Osteocyte (in vitro differentiated cells): Measurements from ENCODE around the gene PARS2. TPM values are rescaled to one million over a fixed set of nuclear protein-coding genes. Genes with fewer than 3 reads are reported as not detected.
"Not testable (repeated sequence)": the region's sequence is repeated elsewhere in the genome, so short reads cannot be mapped to it uniquely, and the experiment has no call there.

Experiments used
- DNase-seq: peaks from one replicate; pipeline ENCODE4 v3.0.0; 2021; ENCODE audit warnings: mixed read lengths; ENCODE audit not compliant: unreplicated experiment; ENCODE audit errors: extremely low spot score
- H3K27ac Mint-ChIP-seq: one replicate; pipeline ENCODE4 v1.8.0; 2021; ENCODE audit warnings: mild to moderate bottlenecking, mixed read lengths; ENCODE audit not compliant: unreplicated experiment
- H3K27me3 Mint-ChIP-seq: one replicate; pipeline ENCODE4 v1.8.0; 2021; ENCODE audit warnings: mixed read lengths; ENCODE audit not compliant: unreplicated experiment
- H3K36me3 Mint-ChIP-seq: one replicate; pipeline ENCODE4 v1.8.0; 2021; ENCODE audit warnings: mixed read lengths; ENCODE audit not compliant: unreplicated experiment
- H3K4me1 Mint-ChIP-seq: one replicate; pipeline ENCODE4 v1.8.0; 2021; ENCODE audit warnings: mixed read lengths; ENCODE audit not compliant: unreplicated experiment
- H3K4me3 Mint-ChIP-seq: one replicate; pipeline ENCODE4 v1.8.0; 2021; ENCODE audit warnings: mild to moderate bottlenecking, moderate library complexity, mixed read lengths; ENCODE audit not compliant: unreplicated experiment
- H3K9me3 Mint-ChIP-seq: one replicate; pipeline ENCODE4 v1.8.0; 2021; ENCODE audit warnings: mixed read lengths; ENCODE audit not compliant: unreplicated experiment
- CTCF ChIP-seq: fragments of 200-600 bp; sonication (generic); IDR thresholded peaks from 2 replicates; pipeline ENCODE4 v1.5.0; 2021; ENCODE audit warnings: antibody characterized with exemption, mild to moderate bottlenecking, moderate library complexity
- total RNA-seq: library from RNA; stranded (reverse); gene quantifications from 2 replicates; pipeline ENCODE4 v1.2.1, GENCODE V29; 2021

Gene PARS2
- total RNA-seq, 1 donor from 2014 or later, result 4.4 TPM

DNA sequence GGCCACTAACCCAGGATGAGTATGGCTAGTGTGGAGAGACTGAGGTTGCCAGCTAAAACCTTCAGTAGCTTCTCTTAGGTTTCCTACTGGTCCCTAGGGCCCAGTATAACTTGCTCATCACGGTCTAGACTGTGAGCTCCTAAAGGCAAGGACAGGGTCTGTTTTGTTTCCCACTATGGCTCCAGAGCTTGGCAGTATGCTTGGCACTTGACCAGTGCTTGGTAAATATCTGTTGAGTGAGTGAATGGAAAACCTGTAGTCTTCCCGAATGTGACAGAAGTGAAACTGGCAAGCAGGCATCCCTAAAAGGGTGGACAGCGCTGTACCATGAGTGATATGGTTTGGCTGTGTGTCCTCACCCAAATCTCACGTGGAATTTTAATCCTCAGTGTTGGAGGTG, 13.1 kb upstream of the PARS2 start:
- DNase-seq, result no peak
- Mint-ChIP-seq H3K36me3 (no peaks in the 10 kb centered on the region), H3K27me3 (peaks cover 16% of the 10 kb centered on the region), H3K9me3 (no peaks in the 10 kb centered on the region), H3K4me3 (no peak overlapping the region), H3K27ac (no peak overlapping the region), H3K4me1 (no peaks in the 10 kb centered on the region)
- TF ChIP-seq CTCF, result no peak

GRCh38 chr1:54777011-54777410, 12.7 kb upstream of the PARS2 start:
- no peak overlapping the region for H3K4me3 Mint-ChIP-seq

DNA sequence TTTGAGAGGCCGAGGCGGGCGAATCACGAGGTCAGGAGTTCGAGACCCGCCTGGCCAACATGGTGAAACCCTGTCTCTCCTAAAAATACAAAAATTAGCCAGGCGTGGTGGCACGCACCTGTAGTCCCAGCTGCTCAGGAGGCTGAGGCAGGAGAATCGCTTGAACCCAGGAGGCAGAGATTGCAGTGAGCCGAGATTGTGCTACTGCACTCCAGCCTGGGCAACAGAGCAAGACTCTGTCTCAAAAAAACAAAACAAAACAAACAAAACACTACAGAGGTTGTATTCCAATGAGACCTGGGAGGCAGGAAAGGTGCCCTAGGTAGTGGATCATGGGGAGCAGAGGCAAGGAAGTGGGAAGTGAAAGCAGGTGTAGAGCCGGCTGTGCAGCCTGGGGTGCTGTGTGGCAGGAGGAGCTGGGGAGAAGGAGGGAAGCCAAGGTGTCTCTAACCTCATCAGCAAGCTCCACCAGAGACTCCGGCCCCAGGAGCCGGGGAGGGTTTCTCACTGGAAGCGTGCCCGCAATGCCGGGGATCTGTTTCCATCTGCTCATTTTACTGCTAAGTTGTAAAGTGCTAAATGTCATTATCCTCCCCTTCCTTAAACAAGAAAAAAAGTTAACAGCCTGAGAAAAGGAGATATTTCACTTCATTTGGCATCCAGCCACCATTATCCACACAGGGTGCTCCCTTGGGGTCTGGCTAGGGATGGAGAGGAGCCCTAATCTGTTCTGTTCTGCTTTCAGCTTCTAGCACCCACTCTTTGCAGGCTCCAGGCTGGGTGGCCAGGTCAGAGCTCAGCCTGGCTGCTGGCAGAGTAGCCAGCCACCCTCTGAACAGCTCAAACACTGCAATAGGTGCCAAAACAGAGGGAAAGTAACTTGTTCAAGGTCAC, 11.8 kb upstream of the PARS2 start:
- H3K36me3 Mint-ChIP-seq, H3K9me3 Mint-ChIP-seq, H3K4me3 Mint-ChIP-seq, DNase-seq, H3K27ac Mint-ChIP-seq, H3K4me1 Mint-ChIP-seq: not testable (repeated sequence)
- H3K27me3 Mint-ChIP-seq, result peaks cover 14% of the 10 kb centered on the region

More at GRCh38 chr1:54777011-54777410, 12.7 kb upstream of the PARS2 start:
- DNase-seq, result no peak
- TF ChIP-seq CTCF, result no peak
- H3K36me3 Mint-ChIP-seq, result no peaks in the 10 kb centered on the region
- H3K27me3 Mint-ChIP-seq, result peaks cover 15% of the 10 kb centered on the region
- no peak overlapping the region for H3K27ac Mint-ChIP-seq
- H3K4me1 Mint-ChIP-seq, result no peaks in the 10 kb centered on the region
- H3K9me3 Mint-ChIP-seq, result no peaks in the 10 kb centered on the region

DNA sequence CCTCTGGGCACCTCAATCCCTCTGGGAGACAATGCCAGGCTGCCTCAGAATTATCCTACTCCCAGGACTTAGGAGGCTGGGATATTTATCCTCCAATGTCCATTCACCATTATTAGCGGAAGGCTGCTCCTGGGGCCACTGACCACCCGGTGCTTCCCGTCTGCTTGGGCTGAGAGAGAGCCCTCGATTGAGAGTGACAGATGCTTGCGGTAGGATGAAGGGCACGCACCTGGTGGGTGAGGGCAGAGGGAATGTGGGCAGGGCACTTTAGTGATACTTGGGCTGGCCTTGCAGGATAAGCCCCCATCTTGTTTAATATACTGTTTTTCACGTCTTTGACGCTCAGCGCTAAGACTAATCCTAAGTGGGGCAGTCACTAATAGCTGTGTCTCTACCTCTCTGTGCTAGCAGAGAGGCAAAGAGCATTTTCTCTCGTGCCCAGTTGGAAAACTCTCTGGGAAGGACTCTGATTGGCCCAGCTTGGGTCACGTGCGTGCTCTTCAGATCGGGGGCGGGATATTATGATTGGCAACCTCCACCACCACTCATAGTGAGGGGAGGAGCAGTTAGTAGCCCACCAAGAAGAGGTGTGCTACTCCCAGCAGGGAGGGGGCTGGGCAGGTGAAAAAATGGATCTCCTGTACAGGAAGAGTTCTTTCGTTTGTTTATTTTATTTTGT, 10.6 kb upstream of the PARS2 start:
- Mint-ChIP-seq H3K9me3 (no peaks in the 10 kb centered on the region), H3K4me3 (no peak overlapping the region), H3K36me3 (no peaks in the 10 kb centered on the region), H3K27me3 (peaks cover 14% of the 10 kb centered on the region), H3K4me1 (no peaks in the 10 kb centered on the region), H3K27ac (no peak overlapping the region)
- TF ChIP-seq CTCF, result no peak
- DNase-seq, result no peak

DNA sequence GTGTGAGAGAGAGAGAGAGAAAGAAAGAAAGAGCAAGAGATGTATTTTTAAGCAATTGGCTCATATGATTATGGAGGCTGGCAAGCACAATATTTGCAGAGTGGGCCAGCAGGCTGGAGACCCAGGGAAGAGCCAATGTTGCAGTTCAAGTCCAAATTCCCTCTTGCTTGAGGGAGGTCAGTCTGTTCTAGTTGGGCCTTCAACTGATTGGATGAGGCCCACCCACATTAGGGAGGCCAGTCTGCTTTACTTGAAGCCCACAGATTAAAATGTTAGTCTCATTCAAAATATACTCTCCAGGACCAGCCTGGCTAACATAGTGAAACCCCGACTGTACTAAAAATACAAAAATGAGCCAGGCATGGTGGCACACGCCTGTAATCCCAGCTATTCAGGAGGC, 8.6 kb upstream of the PARS2 start:
- DNase-seq, result no peak
- Mint-ChIP-seq H3K4me3 (no peak overlapping the region), H3K9me3 (no peaks in the 10 kb centered on the region), H3K36me3 (no peaks in the 10 kb centered on the region), H3K27me3 (peaks cover 15% of the 10 kb centered on the region), H3K4me1 (no peaks in the 10 kb centered on the region), H3K27ac (no peak overlapping the region)
- no peak for TF ChIP-seq CTCF
